ENCODE measurements around the gene SNAPC4.

DNA sequence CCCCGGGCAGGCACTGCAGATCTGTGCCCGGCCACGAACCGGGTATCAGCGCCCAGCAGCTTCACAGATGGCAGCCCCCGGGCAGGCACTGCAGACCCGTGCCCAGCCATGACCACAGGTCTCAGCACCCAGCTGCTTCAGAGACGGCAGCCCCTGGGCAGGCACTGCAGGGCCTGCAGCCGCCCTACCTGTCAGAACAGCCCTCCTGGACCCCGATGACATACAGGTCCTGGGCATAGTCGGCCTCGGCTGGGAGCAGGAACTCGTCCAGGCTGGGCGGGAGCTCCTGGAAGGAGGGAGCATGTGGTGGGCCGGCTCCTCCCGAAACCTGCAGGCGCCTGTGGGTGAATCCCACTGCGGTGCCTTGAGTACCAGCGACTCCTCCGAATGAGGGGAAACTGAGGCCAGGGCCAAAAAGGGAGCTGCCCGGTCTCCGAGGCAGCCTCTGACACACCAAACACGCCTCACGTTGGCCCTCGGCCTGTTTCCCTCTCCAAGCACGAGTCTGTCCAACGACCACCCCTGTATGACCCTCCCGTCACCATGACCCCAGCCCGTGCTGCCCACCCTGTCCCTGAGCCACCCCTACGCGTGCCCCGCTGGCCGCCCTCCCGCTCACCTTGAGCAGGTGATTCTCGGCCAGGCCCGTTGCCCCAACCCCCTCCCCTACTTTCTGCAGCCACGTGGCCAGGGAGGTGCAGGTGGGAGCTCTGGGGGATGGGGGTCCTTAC, 34.0 kb upstream of the SNAPC4 start:
- TF ChIP-seq SMC3 (conservative IDR thresholded peaks at IDR 0.05; ENCODE audit: insufficient read depth, low read depth, low read length): no peak
- TF ChIP-seq, protein P1, sequence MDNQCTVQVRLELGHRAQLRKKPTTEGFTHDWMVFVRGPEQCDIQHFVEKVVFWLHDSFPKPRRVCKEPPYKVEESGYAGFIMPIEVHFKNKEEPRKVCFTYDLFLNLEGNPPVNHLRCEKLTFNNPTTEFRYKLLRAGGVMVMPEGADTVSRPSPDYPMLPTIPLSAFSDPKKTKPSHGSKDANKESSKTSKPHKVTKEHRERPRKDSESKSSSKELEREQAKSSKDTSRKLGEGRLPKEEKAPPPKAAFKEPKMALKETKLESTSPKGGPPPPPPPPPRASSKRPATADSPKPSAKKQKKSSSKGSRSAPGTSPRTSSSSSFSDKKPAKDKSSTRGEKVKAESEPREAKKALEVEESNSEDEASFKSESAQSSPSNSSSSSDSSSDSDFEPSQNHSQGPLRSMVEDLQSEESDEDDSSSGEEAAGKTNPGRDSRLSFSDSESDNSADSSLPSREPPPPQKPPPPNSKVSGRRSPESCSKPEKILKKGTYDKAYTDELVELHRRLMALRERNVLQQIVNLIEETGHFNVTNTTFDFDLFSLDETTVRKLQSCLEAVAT (IDR thresholded peaks at IDR 0.05): no peak
